ENCODE data around the gene ABI2.

DNA sequence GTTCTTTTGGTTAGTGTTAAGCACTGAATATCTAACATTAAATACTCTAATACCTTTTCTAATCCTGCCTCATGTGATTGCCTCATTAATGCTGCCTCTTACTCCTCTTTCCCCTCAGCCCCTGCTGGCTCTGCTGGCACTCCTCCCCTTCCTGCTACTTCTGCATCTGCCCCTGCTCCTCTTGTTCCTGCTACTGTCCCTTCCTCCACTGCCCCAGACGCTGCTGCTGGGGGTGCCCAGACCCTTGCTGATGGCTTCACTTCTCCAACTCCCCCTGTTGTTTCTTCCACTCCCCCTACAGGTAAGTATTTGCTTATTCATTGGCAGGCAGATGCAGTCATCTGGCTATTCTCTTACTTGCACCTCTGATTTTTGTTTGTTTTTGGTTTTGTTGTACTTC, 68.5 kb downstream of the ABI2 start:
- TF ChIP-seq SP1 (IDR thresholded peaks at IDR 0.05) (no peak), HNF4A (conservative IDR thresholded peaks at IDR 0.05) (no peak), RAD21 (IDR thresholded peaks at IDR 0.05) (peak in 1 of 2 donors; percentile 18), HNF4G (IDR thresholded peaks at IDR 0.05) (no peak), ATF3 (IDR thresholded peaks at IDR 0.05) (no peak), GABPA (IDR thresholded peaks at IDR 0.05 in 1 of 2, conservative IDR thresholded peaks at IDR 0.05 in 1 of 2) (no peak)
- TF ChIP-seq, protein P1, sequence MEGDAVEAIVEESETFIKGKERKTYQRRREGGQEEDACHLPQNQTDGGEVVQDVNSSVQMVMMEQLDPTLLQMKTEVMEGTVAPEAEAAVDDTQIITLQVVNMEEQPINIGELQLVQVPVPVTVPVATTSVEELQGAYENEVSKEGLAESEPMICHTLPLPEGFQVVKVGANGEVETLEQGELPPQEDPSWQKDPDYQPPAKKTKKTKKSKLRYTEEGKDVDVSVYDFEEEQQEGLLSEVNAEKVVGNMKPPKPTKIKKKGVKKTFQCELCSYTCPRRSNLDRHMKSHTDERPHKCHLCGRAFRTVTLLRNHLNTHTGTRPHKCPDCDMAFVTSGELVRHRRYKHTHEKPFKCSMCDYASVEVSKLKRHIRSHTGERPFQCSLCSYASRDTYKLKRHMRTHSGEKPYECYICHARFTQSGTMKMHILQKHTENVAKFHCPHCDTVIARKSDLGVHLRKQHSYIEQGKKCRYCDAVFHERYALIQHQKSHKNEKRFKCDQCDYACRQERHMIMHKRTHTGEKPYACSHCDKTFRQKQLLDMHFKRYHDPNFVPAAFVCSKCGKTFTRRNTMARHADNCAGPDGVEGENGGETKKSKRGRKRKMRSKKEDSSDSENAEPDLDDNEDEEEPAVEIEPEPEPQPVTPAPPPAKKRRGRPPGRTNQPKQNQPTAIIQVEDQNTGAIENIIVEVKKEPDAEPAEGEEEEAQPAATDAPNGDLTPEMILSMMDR (IDR thresholded peaks at IDR 0.05; ENCODE audit: low read depth, low read length, missing input control) = no peak

Measured in liver (tissue), 3 donors.